Endothelial cell of umbilical vein (primary cell): ENCODE results near the gene GREB1.
A peak's percentile ranks its signal among the peaks of the same experiment; 100 is the strongest.

Experiments
- CTCF ChIP-seq, 2 donors: IDR thresholded peaks; 1 replicate in 1 of 2; 2 replicates in 1 of 2; pipeline ENCODE4 v1.5.1; 2011; ENCODE audit warnings: low read length in 2 of 2, mild to moderate bottlenecking in 2 of 2, moderate library complexity in 2 of 2, control low read depth in 1 of 2, inconsistent platforms in 1 of 2, low read depth in 1 of 2; ENCODE audit not compliant: insufficient read depth in 1 of 2; ENCODE audit errors: extremely low read depth in 1 of 2
- EZH2 ChIP-seq: IDR thresholded peaks from 2 replicates; pipeline ENCODE4 v1.6.1; 2012; ENCODE audit warnings: borderline replicate concordance, low read depth, mild to moderate bottlenecking, moderate library complexity, low read length, inconsistent platforms; ENCODE audit not compliant: severe bottlenecking
- GATA2 ChIP-seq: IDR thresholded peaks from 2 replicates; pipeline ENCODE4 v1.7.0; 2011; ENCODE audit warnings: low read depth, mild to moderate bottlenecking, moderate library complexity, mixed read lengths, low read length; ENCODE audit not compliant: insufficient read length, insufficient read depth
- JUN ChIP-seq: IDR thresholded peaks from 2 replicates; pipeline ENCODE4 v1.6.1; 2011; ENCODE audit warnings: borderline replicate concordance, low read depth; ENCODE audit not compliant: insufficient read length, insufficient read depth
- MAX ChIP-seq: IDR thresholded peaks from 2 replicates; pipeline ENCODE4 v1.6.1; 2011; ENCODE audit not compliant: insufficient read depth, insufficient read length
- MYC ChIP-seq: IDR thresholded peaks from one replicate; pipeline ENCODE4 v1.6.1; 2011; ENCODE audit warnings: mild to moderate bottlenecking, low read depth, low read length
- POLR2A ChIP-seq: IDR thresholded peaks from 2 replicates; pipeline ENCODE4 v1.6.1; 2012; ENCODE audit warnings: low read depth, mild to moderate bottlenecking, control low read depth, low read length
- POLR2AphosphoS5 ChIP-seq: IDR thresholded peaks from 2 replicates; pipeline ENCODE4 v1.6.1; 2012; ENCODE audit warnings: low read depth, mild to moderate bottlenecking, control low read depth, low read length, moderate library complexity; ENCODE audit not compliant: insufficient read depth

GRCh38 chr2:11582862-11583752 is 49.3 kb downstream of the GREB1 start:
- TF ChIP-seq EZH2 (no peak), CTCF (IDR thresholded peaks at IDR 0.05; ENCODE audit: extremely low read depth in 1 of 2, insufficient read depth in 1 of 2, low read depth in 1 of 2, low read length in 2 of 2) (peak; percentile 68 to 73), POLR2A (no peak), POLR2AphosphoS5 (no peak), JUN (no peak), MYC (no peak), MAX (no peak), GATA2 (no peak)
